Metanephros (tissue), 2 donors: ENCODE results near the gene NOB1. TPM values are rescaled to one million over a fixed set of nuclear protein-coding genes. Genes with fewer than 3 reads are reported as not detected.

Experiments
- small RNA-seq: library from RNA; depleted of rRNA; stranded (forward); fragments of <200 nt; gene quantifications from one replicate; pipeline ENCODE3, GENCODE V24; 2014; ENCODE audit warnings: low replicate concordance
- total RNA-seq: library from RNA; depleted of rRNA; stranded (reverse); fragments of >200 nt; gene quantifications from one replicate; pipeline ENCODE4 v1.2.3, GENCODE V29; 2014

The NOB1 gene
- 27.3 TPM for total RNA-seq

DNA sequence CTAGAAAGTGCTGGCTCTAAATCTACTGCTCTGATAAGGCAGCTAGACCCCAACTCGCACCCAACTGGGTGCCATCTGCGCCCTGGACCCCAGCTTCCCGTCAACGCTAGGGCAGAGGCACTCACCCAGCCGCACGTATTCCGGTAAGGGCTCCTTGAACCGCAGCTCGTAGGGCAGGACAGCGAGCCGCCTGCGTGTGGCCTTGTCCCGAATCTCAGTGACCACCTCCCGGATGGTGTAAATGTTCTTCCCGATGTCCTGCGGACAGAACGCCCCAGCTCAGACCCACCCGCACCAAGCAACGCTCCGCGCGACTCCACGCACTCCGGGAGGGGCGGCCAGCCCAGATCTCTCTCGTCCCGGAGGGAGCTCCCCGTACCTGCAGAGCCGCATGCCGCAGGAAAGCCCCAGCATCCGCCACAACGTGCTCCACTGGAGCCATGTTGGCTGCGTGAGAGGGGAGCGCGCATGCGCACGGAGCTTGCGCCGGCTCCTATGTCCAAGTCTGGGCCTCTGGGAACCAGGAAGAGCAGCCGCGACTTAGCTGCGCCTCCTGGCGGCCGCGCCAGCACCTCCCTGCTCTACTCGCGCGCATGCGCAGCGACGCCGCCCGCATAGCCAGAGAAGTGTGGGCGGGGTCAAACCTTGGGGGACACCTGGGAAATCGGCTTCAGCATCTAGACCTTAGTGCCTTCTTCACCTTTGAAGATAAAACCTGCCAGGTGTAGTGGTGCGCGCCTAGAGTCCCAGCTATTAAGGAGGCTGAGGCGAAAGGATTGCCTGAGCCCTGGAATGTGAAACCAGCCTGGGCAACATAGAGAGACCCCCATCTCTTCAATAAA lies at the start of gene NOB1:
Gene NOB1 (minus strand): TSS at position 458 of the 842 bp plus-strand sequence. CDS start 16 bp downstream, at position 442.

GRCh38 chr16:69761983-69762813 lies 7.5 kb upstream of the NOB1 start, which contains the start of gene WWP2:
Gene WWP2, plus strand, starts transcription at chr16:69762332. Its CDS starts 24,679 bp downstream, at chr16:69787011.

GRCh38 chr16:69726313-69727060 lies 28.2 kb downstream of the NOB1 start, which contains the start of gene NQO1:
Gene NQO1, minus strand, starts transcription at chr16:69726560. Its CDS starts 121 bp downstream, at chr16:69726439.

Small RNA genes lying within 50 kb of the gene (small RNA-seq; reads per million reads assigned to genes)
- not detected for gene RF00091

Other genes starting within 250 kb of the NOB1 start
- 85.5 TPM for gene NFAT5, start 189.0 kb downstream of the NOB1 start, total RNA-seq
- 16.5 TPM for gene NQO1, start 28.4 kb downstream of the NOB1 start, total RNA-seq
- gene WWP2, start 7.4 kb upstream of the NOB1 start, total RNA-seq: 45.2 TPM
- 56.1 TPM for gene CLEC18A, start 196.4 kb upstream of the NOB1 start, total RNA-seq